ENCODE results near the gene KRT84.

KRT84 gene

GRCh38 chr12:52342781-52343490, 42.5 kb downstream of the KRT84 start:
- DNase-seq, result no peak

GRCh38 chr12:52341066-52341580, 44.3 kb downstream of the KRT84 start:
- DNase-seq, result no peak

GRCh38 chr12:52338241-52338960, 47.1 kb downstream of the KRT84 start:
- DNase-seq, result no peak

- DNase-seq, result no peak
These were observed 48.4 kb downstream of the KRT84 start for GRCh38 chr12:52337054-52337453.

GRCh38 chr12:52336641-52337040, 48.8 kb downstream of the KRT84 start:
- no peak for DNase-seq

- no peak for DNase-seq
These were observed 49.7 kb downstream of the KRT84 start for GRCh38 chr12:52335598-52336262.

- no peak for DNase-seq
These were observed 51.3 kb downstream of the KRT84 start for GRCh38 chr12:52334185-52334584.

- DNase-seq, result no peak
These were observed 52.1 kb downstream of the KRT84 start for GRCh38 chr12:52333321-52333720.

- DNase-seq, result no peak
These were observed 53.1 kb downstream of the KRT84 start for GRCh38 chr12:52332381-52332780.

GRCh38 chr12:52331833-52332232, 53.6 kb downstream of the KRT84 start:
- no peak for DNase-seq

- DNase-seq, result no peak
These were observed 54.4 kb downstream of the KRT84 start for GRCh38 chr12:52331039-52331438.

GRCh38 chr12:52327830-52328500, 57.5 kb downstream of the KRT84 start:
- no peak for DNase-seq
